Skin of body (tissue), 2 donors: ENCODE data around the gene PLPP1. TPM values are rescaled to one million over a fixed set of nuclear protein-coding genes. Genes with fewer than 3 reads are reported as not detected.
"Not testable (repeated sequence)": the region's sequence is repeated elsewhere in the genome, so short reads cannot be mapped to it uniquely, and the experiment has no call there.

Experiments
- DNase-seq: peaks from one replicate; lab custom pipeline; 2025; lab: John Stamatoyannopoulos, UW
- total RNA-seq: library from RNA; depleted of rRNA; stranded (reverse); fragments of >200 nt; gene quantifications from one replicate; pipeline ENCODE4 v1.2.3, GENCODE V29; 2014

The PLPP1 gene
- total RNA-seq, 1 donor from 2014 or later = 89.5 TPM

GRCh38 chr5:55505711-55506110 lies 29.1 kb downstream of the PLPP1 start:
- not testable (repeated sequence) for DNase-seq

GRCh38 chr5:55503917-55504316 lies 30.8 kb downstream of the PLPP1 start:
- not testable (repeated sequence) for DNase-seq

GRCh38 chr5:55502759-55503158 lies 32.0 kb downstream of the PLPP1 start:
- DNase-seq = no peak

- no peak for DNase-seq
Measured at GRCh38 chr5:55498457-55498856, 36.3 kb downstream of the PLPP1 start.

GRCh38 chr5:55497712-55498111 lies 37.1 kb downstream of the PLPP1 start:
- DNase-seq = no peak

- DNase-seq = no peak
Measured at GRCh38 chr5:55495216-55495615, 39.5 kb downstream of the PLPP1 start.

- DNase-seq = no peak
Measured at GRCh38 chr5:55492449-55492848, 42.3 kb downstream of the PLPP1 start.

- no peak for DNase-seq
Measured at GRCh38 chr5:55485073-55485472, 49.7 kb downstream of the PLPP1 start.

- DNase-seq = no peak
Measured at GRCh38 chr5:55484531-55484930, 50.2 kb downstream of the PLPP1 start.

- DNase-seq = no peak
Measured at GRCh38 chr5:55483885-55484284, 50.9 kb downstream of the PLPP1 start.

GRCh38 chr5:55481293-55481855 lies 53.4 kb downstream of the PLPP1 start:
- no peak for DNase-seq

- no peak for DNase-seq
Measured at GRCh38 chr5:55480781-55481180, 54.0 kb downstream of the PLPP1 start.

GRCh38 chr5:55472642-55473041 lies 62.1 kb downstream of the PLPP1 start:
- DNase-seq = no peak

- no peak for DNase-seq
Measured at GRCh38 chr5:55471468-55471867, 63.3 kb downstream of the PLPP1 start.

GRCh38 chr5:55470282-55470681 lies 64.5 kb downstream of the PLPP1 start:
- no peak for DNase-seq

- DNase-seq = no peak
Measured at GRCh38 chr5:55469839-55470238, 64.9 kb downstream of the PLPP1 start.

GRCh38 chr5:55467862-55468551 lies 66.8 kb downstream of the PLPP1 start:
- DNase-seq = no peak

GRCh38 chr5:55463613-55464012 lies 71.2 kb downstream of the PLPP1 start:
- no peak for DNase-seq

GRCh38 chr5:55459572-55459971 lies 75.2 kb downstream of the PLPP1 start:
- no peak for DNase-seq

GRCh38 chr5:55456216-55456895 lies 78.4 kb downstream of the PLPP1 start:
- DNase-seq = no peak

GRCh38 chr5:55454282-55454681 lies 80.5 kb downstream of the PLPP1 start:
- DNase-seq = no peak

GRCh38 chr5:55453211-55453610 lies 81.6 kb downstream of the PLPP1 start:
- DNase-seq = peak; percentile 16

GRCh38 chr5:55451976-55452375 lies 82.8 kb downstream of the PLPP1 start:
- no peak for DNase-seq
